ENCODE measurements around the gene AKR1B15.

AKR1B15 gene

GRCh38 chr7:134618756-134619530 lies 70.0 kb downstream of the AKR1B15 start:
- DNase-seq (ENCODE audit: low spot score): no peak

GRCh38 chr7:134619627-134620331 lies 70.9 kb downstream of the AKR1B15 start:
- DNase-seq (ENCODE audit: low spot score): no peak

GRCh38 chr7:134622303-134622995 lies 73.5 kb downstream of the AKR1B15 start:
- no peak for DNase-seq (ENCODE audit: low spot score)

GRCh38 chr7:134623193-134623592 lies 74.3 kb downstream of the AKR1B15 start:
- no peak for DNase-seq (ENCODE audit: low spot score)

- no peak for DNase-seq (ENCODE audit: low spot score)
These were observed 76.6 kb downstream of the AKR1B15 start for GRCh38 chr7:134625550-134625949.

- DNase-seq (ENCODE audit: low spot score): no peak
These were observed 78.3 kb downstream of the AKR1B15 start for GRCh38 chr7:134627109-134627774.

- no peak for DNase-seq (ENCODE audit: low spot score)
These were observed 78.9 kb downstream of the AKR1B15 start for GRCh38 chr7:134627775-134628153.

- no peak for DNase-seq (ENCODE audit: low spot score)
These were observed 80.5 kb downstream of the AKR1B15 start for GRCh38 chr7:134629445-134629844.

Measured in globus pallidus (tissue), 1 donor.